SK-N-SH treated with all-trans-retinoic acid at 6 μM for 48 hours (cell line): ENCODE results near the gene MYCBP2.
A peak's percentile ranks its signal among the peaks of the same experiment; 100 is the strongest.

Experiments
- ATAC-seq: fragments of 200-7000 bp; cut with Tn5 transposase; 3 replicates; pipeline ENCODE4 v1.9.1; 2020; ENCODE audit warnings: mild to moderate bottlenecking, moderate library complexity
- ARNTL ChIP-seq: fragments of 450-650 bp; formaldehyde crosslinking; IDR thresholded peaks from 2 replicates; pipeline ENCODE4 v1.5.0; 2020; ENCODE audit warnings: low read depth, mild to moderate bottlenecking, moderate library complexity, borderline replicate concordance
- BACH2 ChIP-seq: fragments of 250-450 bp; sonication (Bioruptor Pico); IDR thresholded peaks from 2 replicates; pipeline ENCODE4 v1.9.0; 2021; ENCODE audit warnings: mild to moderate bottlenecking, borderline replicate concordance
- CSDC2 ChIP-seq: fragments of 250-450 bp; sonication (Bioruptor Pico); IDR thresholded peaks from 2 replicates; pipeline ENCODE4 v1.5.0; 2020; ENCODE audit warnings: mild to moderate bottlenecking, moderate library complexity
- ESRRG ChIP-seq: fragments of 250-450 bp; sonication (Bioruptor Pico); IDR thresholded peaks from 2 replicates; pipeline ENCODE4 v1.6.1; 2021; ENCODE audit warnings: mild to moderate bottlenecking
- GLIS3 ChIP-seq: fragments of 250-450 bp; sonication (Bioruptor Pico); IDR thresholded peaks from 2 replicates; pipeline ENCODE4 v1.5.0; 2020; ENCODE audit warnings: mild to moderate bottlenecking, moderate library complexity
- ISL1 ChIP-seq: fragments of 250-450 bp; sonication (Bioruptor Pico); IDR thresholded peaks from 2 replicates; pipeline ENCODE4 v2.1.2; 2022; ENCODE audit warnings: mild to moderate bottlenecking, moderate library complexity
- PPARA ChIP-seq: fragments of 250-450 bp; sonication (Bioruptor Pico); IDR thresholded peaks from 2 replicates; pipeline ENCODE4 v1.5.0; 2020; ENCODE audit warnings: mild to moderate bottlenecking, borderline replicate concordance
- RARB ChIP-seq: fragments of 250-450 bp; sonication (Bioruptor Pico); IDR thresholded peaks from 2 replicates; pipeline ENCODE4 v1.8.0; 2021; ENCODE audit warnings: mild to moderate bottlenecking, moderate library complexity
- SNAI2 ChIP-seq: fragments of 250-450 bp; sonication (Bioruptor Pico); IDR thresholded peaks from 2 replicates; pipeline ENCODE4 v1.5.0; 2020; ENCODE audit warnings: mild to moderate bottlenecking, moderate library complexity
- TCF4 ChIP-seq: fragments of 250-450 bp; sonication (Bioruptor Pico); IDR thresholded peaks from 2 replicates; pipeline ENCODE4 v1.8.0; 2021; ENCODE audit warnings: mild to moderate bottlenecking, moderate library complexity, borderline replicate concordance
- ZC3H10 ChIP-seq: fragments of 250-450 bp; sonication (Bioruptor Pico); IDR thresholded peaks from 2 replicates; pipeline ENCODE4 v1.5.1; 2021; ENCODE audit warnings: mild to moderate bottlenecking, moderate library complexity
- ZFP3 ChIP-seq: fragments of 250-450 bp; sonication (Bioruptor Pico); IDR thresholded peaks from 2 replicates; pipeline ENCODE4 v1.5.0; 2020; ENCODE audit warnings: mild to moderate bottlenecking, moderate library complexity
- ZFP30 ChIP-seq: fragments of 450-650 bp; formaldehyde crosslinking; IDR thresholded peaks from 2 replicates; pipeline ENCODE4 v1.5.0; 2022; ENCODE audit warnings: mild to moderate bottlenecking, moderate library complexity
- ZNF565 ChIP-seq: fragments of 450-650 bp; formaldehyde crosslinking; conservative IDR thresholded peaks from 2 replicates; pipeline ENCODE4 v1.5.0; 2020; ENCODE audit warnings: low read depth, mild to moderate bottlenecking, moderate library complexity
- ZNF70 ChIP-seq: fragments of 450-650 bp; formaldehyde crosslinking; IDR thresholded peaks from 2 replicates; pipeline ENCODE4 v1.5.0; 2020; ENCODE audit warnings: mild to moderate bottlenecking, moderate library complexity
- ZNF8 ChIP-seq: fragments of 450-650 bp; formaldehyde crosslinking; IDR thresholded peaks from 2 replicates; pipeline ENCODE4 v1.5.0; 2020; ENCODE audit warnings: mild to moderate bottlenecking, moderate library complexity
- TF ChIP-seq, protein P1 (sequence below): fragments of 250-450 bp; sonication (Bioruptor Pico); IDR thresholded peaks from 2 replicates; pipeline ENCODE4 v1.5.1; 2021; ENCODE audit warnings: mild to moderate bottlenecking, moderate library complexity
- TF ChIP-seq, protein P2 (sequence below): fragments of 250-450 bp; sonication (Bioruptor Pico); IDR thresholded peaks from 2 replicates; pipeline ENCODE4 v1.8.0; 2021; ENCODE audit warnings: low read depth, mild to moderate bottlenecking, moderate library complexity, borderline replicate concordance
- TF ChIP-seq, protein P3 (sequence below): fragments of 250-450 bp; sonication (Bioruptor Pico); IDR thresholded peaks from 2 replicates; pipeline ENCODE4 v1.5.0; 2020; ENCODE audit warnings: mild to moderate bottlenecking, moderate library complexity
- TF ChIP-seq, protein P4 (sequence below): fragments of 250-450 bp; sonication (Bioruptor Pico); IDR thresholded peaks from 2 replicates; pipeline ENCODE4 v1.8.0; 2020; ENCODE audit warnings: mild to moderate bottlenecking, moderate library complexity, borderline replicate concordance

MYCBP2 gene

DNA sequence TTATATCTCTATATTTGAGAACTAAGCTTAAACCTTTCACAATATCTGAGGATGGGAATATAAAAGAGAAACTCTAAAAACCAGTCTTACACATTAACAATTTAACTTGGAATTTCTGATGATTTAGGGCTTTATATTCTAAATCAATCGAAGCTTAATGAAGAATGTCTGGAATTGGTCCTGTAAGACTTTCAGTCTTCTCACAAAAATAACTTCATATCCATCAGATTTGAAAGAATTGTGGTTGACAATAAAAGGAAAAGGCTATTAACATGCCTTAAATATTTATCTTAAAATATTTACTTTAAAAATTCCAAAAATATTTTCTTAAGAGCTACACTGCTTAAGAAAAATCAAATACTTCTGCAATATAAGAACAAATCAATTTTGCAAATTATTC, 27.3 kb downstream of the MYCBP2 start:
- peak; percentile 91 for TF ChIP-seq ISL1 (CRISPR knock-in tag)
- TF ChIP-seq, protein P1, sequence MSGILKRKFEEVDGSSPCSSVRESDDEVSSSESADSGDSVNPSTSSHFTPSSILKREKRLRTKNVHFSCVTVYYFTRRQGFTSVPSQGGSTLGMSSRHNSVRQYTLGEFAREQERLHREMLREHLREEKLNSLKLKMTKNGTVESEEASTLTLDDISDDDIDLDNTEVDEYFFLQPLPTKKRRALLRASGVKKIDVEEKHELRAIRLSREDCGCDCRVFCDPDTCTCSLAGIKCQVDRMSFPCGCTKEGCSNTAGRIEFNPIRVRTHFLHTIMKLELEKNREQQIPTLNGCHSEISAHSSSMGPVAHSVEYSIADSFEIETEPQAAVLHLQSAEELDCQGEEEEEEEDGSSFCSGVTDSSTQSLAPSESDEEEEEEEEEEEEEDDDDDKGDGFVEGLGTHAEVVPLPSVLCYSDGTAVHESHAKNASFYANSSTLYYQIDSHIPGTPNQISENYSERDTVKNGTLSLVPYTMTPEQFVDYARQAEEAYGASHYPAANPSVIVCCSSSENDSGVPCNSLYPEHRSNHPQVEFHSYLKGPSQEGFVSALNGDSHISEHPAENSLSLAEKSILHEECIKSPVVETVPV (CRISPR knock-in tag) = no peak
- ATAC-seq = no peak

DNA sequence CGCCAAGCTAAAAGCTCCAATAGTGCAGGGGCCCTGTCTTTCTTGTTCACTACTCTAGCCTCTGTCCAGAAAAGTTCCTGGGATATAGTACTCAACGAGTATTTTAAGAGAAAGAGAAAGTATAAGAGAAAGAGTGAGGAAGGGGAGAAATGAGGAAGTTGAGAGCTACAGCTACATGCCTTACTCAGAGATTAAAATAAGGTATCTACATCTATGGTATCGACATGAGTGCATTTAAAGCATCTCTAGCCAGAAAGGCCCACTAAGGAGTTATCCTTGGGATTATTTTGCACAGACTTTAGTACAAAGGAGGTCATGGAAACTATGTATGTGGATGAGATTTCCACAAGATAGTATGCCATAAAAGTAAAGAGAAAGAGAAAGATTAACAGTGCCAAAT, 28.5 kb downstream of the MYCBP2 start:
- ATAC-seq = no peak

DNA sequence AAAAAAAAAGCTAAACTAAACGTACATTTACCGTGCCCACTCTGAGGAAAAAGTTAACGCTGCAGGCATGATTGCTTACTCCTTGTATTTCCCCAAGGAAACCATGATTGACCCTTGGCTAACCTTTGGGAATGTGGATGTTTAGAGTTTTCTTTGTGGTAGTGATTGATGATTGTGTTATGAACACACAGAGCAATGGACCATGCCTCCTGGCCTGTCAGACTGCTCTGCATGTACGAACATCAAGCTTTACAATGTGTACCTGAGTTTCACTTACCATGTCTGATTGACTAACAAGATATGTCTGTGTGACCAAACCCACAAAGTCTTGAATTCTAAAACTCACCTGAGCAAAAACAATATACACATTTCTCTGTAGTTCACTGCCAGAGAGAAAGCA, 35.1 kb downstream of the MYCBP2 start:
- ATAC-seq = no peak
- TF ChIP-seq, protein P2, sequence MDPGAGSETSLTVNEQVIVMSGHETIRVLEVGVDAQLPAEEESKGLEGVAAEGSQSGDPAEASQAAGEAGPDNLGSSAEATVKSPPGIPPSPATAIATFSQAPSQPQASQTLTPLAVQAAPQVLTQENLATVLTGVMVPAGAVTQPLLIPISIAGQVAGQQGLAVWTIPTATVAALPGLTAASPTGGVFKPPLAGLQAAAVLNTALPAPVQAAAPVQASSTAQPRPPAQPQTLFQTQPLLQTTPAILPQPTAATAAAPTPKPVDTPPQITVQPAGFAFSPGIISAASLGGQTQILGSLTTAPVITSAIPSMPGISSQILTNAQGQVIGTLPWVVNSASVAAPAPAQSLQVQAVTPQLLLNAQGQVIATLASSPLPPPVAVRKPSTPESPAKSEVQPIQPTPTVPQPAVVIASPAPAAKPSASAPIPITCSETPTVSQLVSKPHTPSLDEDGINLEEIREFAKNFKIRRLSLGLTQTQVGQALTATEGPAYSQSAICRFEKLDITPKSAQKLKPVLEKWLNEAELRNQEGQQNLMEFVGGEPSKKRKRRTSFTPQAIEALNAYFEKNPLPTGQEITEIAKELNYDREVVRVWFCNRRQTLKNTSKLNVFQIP (CRISPR knock-in tag) = no peak
- TF ChIP-seq ZNF70 (CRISPR knock-in tag) (no peak), ZFP3 (no peak)
- TF ChIP-seq, protein P3, sequence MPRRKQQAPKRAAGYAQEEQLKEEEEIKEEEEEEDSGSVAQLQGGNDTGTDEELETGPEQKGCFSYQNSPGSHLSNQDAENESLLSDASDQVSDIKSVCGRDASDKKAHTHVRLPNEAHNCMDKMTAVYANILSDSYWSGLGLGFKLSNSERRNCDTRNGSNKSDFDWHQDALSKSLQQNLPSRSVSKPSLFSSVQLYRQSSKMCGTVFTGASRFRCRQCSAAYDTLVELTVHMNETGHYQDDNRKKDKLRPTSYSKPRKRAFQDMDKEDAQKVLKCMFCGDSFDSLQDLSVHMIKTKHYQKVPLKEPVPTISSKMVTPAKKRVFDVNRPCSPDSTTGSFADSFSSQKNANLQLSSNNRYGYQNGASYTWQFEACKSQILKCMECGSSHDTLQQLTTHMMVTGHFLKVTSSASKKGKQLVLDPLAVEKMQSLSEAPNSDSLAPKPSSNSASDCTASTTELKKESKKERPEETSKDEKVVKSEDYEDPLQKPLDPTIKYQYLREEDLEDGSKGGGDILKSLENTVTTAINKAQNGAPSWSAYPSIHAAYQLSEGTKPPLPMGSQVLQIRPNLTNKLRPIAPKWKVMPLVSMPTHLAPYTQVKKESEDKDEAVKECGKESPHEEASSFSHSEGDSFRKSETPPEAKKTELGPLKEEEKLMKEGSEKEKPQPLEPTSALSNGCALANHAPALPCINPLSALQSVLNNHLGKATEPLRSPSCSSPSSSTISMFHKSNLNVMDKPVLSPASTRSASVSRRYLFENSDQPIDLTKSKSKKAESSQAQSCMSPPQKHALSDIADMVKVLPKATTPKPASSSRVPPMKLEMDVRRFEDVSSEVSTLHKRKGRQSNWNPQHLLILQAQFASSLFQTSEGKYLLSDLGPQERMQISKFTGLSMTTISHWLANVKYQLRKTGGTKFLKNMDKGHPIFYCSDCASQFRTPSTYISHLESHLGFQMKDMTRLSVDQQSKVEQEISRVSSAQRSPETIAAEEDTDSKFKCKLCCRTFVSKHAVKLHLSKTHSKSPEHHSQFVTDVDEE (CRISPR knock-in tag) = no peak

More for the DNA sequence above, 28.5 kb downstream of the MYCBP2 start:
- TF ChIP-seq RARB (CRISPR knock-in tag) (no peak), ZNF8 (no peak), ZFP30 (CRISPR knock-in tag) (no peak), TCF4 (CRISPR knock-in tag) (no peak), ISL1 (CRISPR knock-in tag) (no peak), ESRRG (CRISPR knock-in tag) (no peak), PPARA (no peak), GLIS3 (CRISPR knock-in tag) (no peak), ZNF70 (CRISPR knock-in tag) (no peak), ZNF565 (CRISPR knock-in tag) (no peak), BACH2 (CRISPR knock-in tag) (no peak), ARNTL (CRISPR knock-in tag) (no peak), ZC3H10 (CRISPR knock-in tag) (no peak), SNAI2 (CRISPR knock-in tag) (no peak), CSDC2 (CRISPR knock-in tag) (no peak)
- TF ChIP-seq, protein P2 (CRISPR knock-in tag) = no peak
- TF ChIP-seq, protein P4, sequence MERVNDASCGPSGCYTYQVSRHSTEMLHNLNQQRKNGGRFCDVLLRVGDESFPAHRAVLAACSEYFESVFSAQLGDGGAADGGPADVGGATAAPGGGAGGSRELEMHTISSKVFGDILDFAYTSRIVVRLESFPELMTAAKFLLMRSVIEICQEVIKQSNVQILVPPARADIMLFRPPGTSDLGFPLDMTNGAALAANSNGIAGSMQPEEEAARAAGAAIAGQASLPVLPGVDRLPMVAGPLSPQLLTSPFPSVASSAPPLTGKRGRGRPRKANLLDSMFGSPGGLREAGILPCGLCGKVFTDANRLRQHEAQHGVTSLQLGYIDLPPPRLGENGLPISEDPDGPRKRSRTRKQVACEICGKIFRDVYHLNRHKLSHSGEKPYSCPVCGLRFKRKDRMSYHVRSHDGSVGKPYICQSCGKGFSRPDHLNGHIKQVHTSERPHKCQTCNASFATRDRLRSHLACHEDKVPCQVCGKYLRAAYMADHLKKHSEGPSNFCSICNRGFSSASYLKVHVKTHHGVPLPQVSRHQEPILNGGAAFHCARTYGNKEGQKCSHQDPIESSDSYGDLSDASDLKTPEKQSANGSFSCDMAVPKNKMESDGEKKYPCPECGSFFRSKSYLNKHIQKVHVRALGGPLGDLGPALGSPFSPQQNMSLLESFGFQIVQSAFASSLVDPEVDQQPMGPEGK = no peak
- TF ChIP-seq, protein P1 (CRISPR knock-in tag) = no peak
- TF ChIP-seq, all 23 proteins: peak for 0
